Activated CD8-positive, alpha-beta T cell treated with anti-CD3 and anti-CD28 coated beads, Interleukin-2, amount 10 ng/mL, durations not matched to agents 7 days and 5 days (primary cell): ENCODE data around the gene DENND2A. TPM values are rescaled to one million over a fixed set of nuclear protein-coding genes. Genes with fewer than 3 reads are reported as not detected.
"Not testable (repeated sequence)": the region's sequence is repeated elsewhere in the genome, so short reads cannot be mapped to it uniquely, and the experiment has no call there.

Experiments
- ATAC-seq: fragments of 150-1000 bp; cut with Tn5 transposase; one replicate; pipeline ENCODE4 v1.10.0; 2021; ENCODE audit warnings: moderate library complexity
- CTCF ChIA-PET: fragments of 350-600 bp; sonication (Branson Sonifier 250); formaldehyde crosslinking; loops from one replicate; lab custom pipeline; 2021; ENCODE audit warnings: antibody characterized with exemption; lab: Charles Lee
- POLR2A ChIA-PET: fragments of 350-600 bp; sonication (Branson Sonifier 250); formaldehyde crosslinking; loops from one replicate; lab custom pipeline; 2021; ENCODE audit warnings: antibody characterized with exemption; lab: Charles Lee
- DNase-seq: peaks from one replicate; pipeline ENCODE4 v3.0.0-alpha.2; 2020
- H3K27ac Mint-ChIP-seq: one replicate; pipeline ENCODE4 v1.8.0; 2021; ENCODE audit warnings: mild to moderate bottlenecking, mixed read lengths
- H3K27me3 Mint-ChIP-seq: one replicate; pipeline ENCODE4 v1.8.0; 2021; ENCODE audit warnings: low read depth, mixed read lengths
- H3K36me3 Mint-ChIP-seq: one replicate; pipeline ENCODE4 v1.8.0; 2021; ENCODE audit warnings: low read depth, mixed read lengths
- H3K4me1 Mint-ChIP-seq: one replicate; pipeline ENCODE4 v1.8.0; 2021; ENCODE audit warnings: low read depth, mixed read lengths
- H3K4me3 Mint-ChIP-seq: one replicate; pipeline ENCODE4 v1.8.0; 2021; ENCODE audit warnings: mild to moderate bottlenecking, mixed read lengths
- H3K9me3 Mint-ChIP-seq: one replicate; pipeline ENCODE4 v1.8.0; 2022; ENCODE audit warnings: mixed read lengths; ENCODE audit not compliant: insufficient read depth
- total RNA-seq, 2 experiments: library from RNA; stranded (reverse); gene quantifications; one replicate each; pipeline ENCODE4 v1.2.3, GENCODE V29; 2021

DENND2A gene
- total RNA-seq, 2 experiments from 2014 or later: not detected

- Mint-ChIP-seq H3K36me3 (peaks cover 43% of the 10 kb centered on the region), H3K27ac (no peak overlapping the region), H3K4me1 (peaks cover 18% of the 10 kb centered on the region), H3K27me3 (no peaks in the 10 kb centered on the region), H3K4me3 (no peak overlapping the region), H3K9me3 (no peaks in the 10 kb centered on the region)
- DNase-seq (no peak), ATAC-seq (no peak)
- CTCF ChIA-PET: interaction anchor here (1.5 to 2.1 kb wide), 2 partner anchors 10 to 44 kb away, joined by 3 to 6 read pairs; no protein-coding TSS in a partner anchor
- POLR2A ChIA-PET: no interaction called here
These were observed 38.6 kb upstream of the DENND2A start for GRCh38 chr7:140679186-140679585.

- CTCF ChIA-PET: interaction anchor here (1.5 to 2.1 kb wide), 2 partner anchors 10 to 45 kb away, joined by 3 to 6 read pairs; no protein-coding TSS in a partner anchor
- no peak overlapping the region for H3K4me3 Mint-ChIP-seq
- H3K27me3 Mint-ChIP-seq: no peaks in the 10 kb centered on the region
- ATAC-seq (no peak), DNase-seq (no peak)
- H3K27ac Mint-ChIP-seq: no peak overlapping the region
- peaks cover 39% of the 10 kb centered on the region for H3K36me3 Mint-ChIP-seq
- no peaks in the 10 kb centered on the region for H3K9me3 Mint-ChIP-seq
- H3K4me1 Mint-ChIP-seq: peaks cover 23% of the 10 kb centered on the region
- POLR2A ChIA-PET: no interaction called here
These were observed 38.2 kb upstream of the DENND2A start for GRCh38 chr7:140678816-140679130.

GRCh38 chr7:140678081-140678815 lies 37.6 kb upstream of the DENND2A start:
- Mint-ChIP-seq H3K9me3 (no peaks in the 10 kb centered on the region), H3K27me3 (no peaks in the 10 kb centered on the region), H3K27ac (no peak overlapping the region), H3K4me1 (peaks cover 26% of the 10 kb centered on the region), H3K36me3 (peaks cover 39% of the 10 kb centered on the region), H3K4me3 (no peak overlapping the region)
- ChIA-PET CTCF (interaction anchor here (1.5 to 2.1 kb wide), 2 partner anchors 9 to 45 kb away, joined by 3 to 6 read pairs; no protein-coding TSS in a partner anchor), POLR2A (no interaction called here)
- no peak for DNase-seq
- no peak for ATAC-seq

GRCh38 chr7:140677496-140677895 lies 36.9 kb upstream of the DENND2A start:
- peaks cover 26% of the 10 kb centered on the region for H3K4me1 Mint-ChIP-seq
- POLR2A ChIA-PET: no interaction called here

GRCh38 chr7:140676956-140677355 lies 36.3 kb upstream of the DENND2A start:
- H3K4me1 Mint-ChIP-seq: peaks cover 32% of the 10 kb centered on the region
- POLR2A ChIA-PET, DNase-seq, ATAC-seq, H3K4me3 Mint-ChIP-seq, H3K9me3 Mint-ChIP-seq, H3K27me3 Mint-ChIP-seq, H3K27ac Mint-ChIP-seq: not testable (repeated sequence)
- CTCF ChIA-PET: interaction anchor here (0.7 to 1.5 kb wide), 2 partner anchors 9 to 50 kb away, joined by 3 to 4 read pairs; no protein-coding TSS in a partner anchor
- H3K36me3 Mint-ChIP-seq: peaks cover 35% of the 10 kb centered on the region

More at GRCh38 chr7:140677496-140677895, 36.9 kb upstream of the DENND2A start:
- Mint-ChIP-seq H3K9me3 (no peaks in the 10 kb centered on the region), H3K27me3 (no peaks in the 10 kb centered on the region), H3K4me3 (no peak overlapping the region), H3K27ac (no peak overlapping the region), H3K36me3 (peaks cover 39% of the 10 kb centered on the region)
- CTCF ChIA-PET: no interaction called here
- ATAC-seq (no peak), DNase-seq (no peak)

GRCh38 chr7:140676306-140676705 lies 35.7 kb upstream of the DENND2A start:
- ChIA-PET CTCF (interaction anchor here (0.7 to 2.9 kb wide), 3 partner anchors 10 to 338 kb away, joined by 3 to 12 read pairs (median 4); partner anchors contain the start of gene MRPS33), POLR2A (no interaction called here)
- DNase-seq (no peak), ATAC-seq (no peak)
- Mint-ChIP-seq H3K4me1 (peaks cover 37% of the 10 kb centered on the region), H3K36me3 (peaks cover 34% of the 10 kb centered on the region), H3K27me3 (no peaks in the 10 kb centered on the region), H3K9me3 (no peaks in the 10 kb centered on the region), H3K27ac (no peak overlapping the region), H3K4me3 (no peak overlapping the region)

- Mint-ChIP-seq H3K9me3 (no peaks in the 10 kb centered on the region), H3K4me1 (peaks cover 41% of the 10 kb centered on the region), H3K27me3 (no peaks in the 10 kb centered on the region), H3K4me3 (no peak overlapping the region), H3K27ac (no peak overlapping the region), H3K36me3 (peaks cover 30% of the 10 kb centered on the region)
- no peak for DNase-seq
- ChIA-PET POLR2A (interaction anchor here (1.4 to 1.5 kb wide), 2 partner anchors 19 to 20 kb away, joined by 3 to 6 read pairs; partner anchors contain the start of gene NDUFB2), CTCF (interaction anchor here (0.6 to 2.9 kb wide), 9 partner anchors 18 to 339 kb away, joined by 3 to 12 read pairs (median 4); partner anchors contain the start of gene MRPS33)
- no peak for ATAC-seq
These were observed 35.1 kb upstream of the DENND2A start for GRCh38 chr7:140675726-140676125.

- peaks cover 24% of the 10 kb centered on the region for H3K36me3 Mint-ChIP-seq
- H3K27me3 Mint-ChIP-seq: no peaks in the 10 kb centered on the region
- H3K4me1 Mint-ChIP-seq: peaks cover 42% of the 10 kb centered on the region
- peak overlapping the region; percentile 32 for H3K27ac Mint-ChIP-seq
- ATAC-seq (no peak), DNase-seq (no peak)
- POLR2A ChIA-PET: interaction anchor here (1.4 to 1.5 kb wide), 2 partner anchors 18 to 21 kb away, joined by 3 to 6 read pairs; partner anchors contain the start of gene NDUFB2
- no peaks in the 10 kb centered on the region for H3K9me3 Mint-ChIP-seq
- CTCF ChIA-PET: interaction anchor here (0.6 to 2.9 kb wide), 12 partner anchors 18 to 339 kb away, joined by 3 to 12 read pairs (median 4); partner anchors contain the start of gene MRPS33
- peak overlapping the region; percentile 23 for H3K4me3 Mint-ChIP-seq
These were observed 34.5 kb upstream of the DENND2A start for GRCh38 chr7:140674899-140675701.

GRCh38 chr7:140674356-140674800 lies 33.8 kb upstream of the DENND2A start:
- no peak for ATAC-seq
- H3K9me3 Mint-ChIP-seq: no peaks in the 10 kb centered on the region
- peaks cover 19% of the 10 kb centered on the region for H3K36me3 Mint-ChIP-seq
- ChIA-PET POLR2A (interaction anchor here (0.7 to 1.5 kb wide), 2 partner anchors 20 to 22 kb away, joined by 3 to 6 read pairs; partner anchors contain the start of gene NDUFB2), CTCF (interaction anchor here (0.7 to 2.9 kb wide), 11 partner anchors 20 to 340 kb away, joined by 3 to 12 read pairs (median 4); partner anchors contain the start of gene MRPS33)
- peak overlapping the region; percentile 87 for H3K27ac Mint-ChIP-seq
- peaks cover under 1% of the 10 kb centered on the region for H3K27me3 Mint-ChIP-seq
- peaks cover 42% of the 10 kb centered on the region for H3K4me1 Mint-ChIP-seq
- peak overlapping the region; percentile 85 for H3K4me3 Mint-ChIP-seq
- no peak for DNase-seq

- ATAC-seq (no peak), DNase-seq (no peak)
- Mint-ChIP-seq H3K9me3 (no peaks in the 10 kb centered on the region), H3K36me3 (peaks cover 15% of the 10 kb centered on the region), H3K4me3 (peak overlapping the region; percentile 85), H3K27ac (peak overlapping the region; percentile 87), H3K4me1 (peaks cover 42% of the 10 kb centered on the region), H3K27me3 (peaks cover 3% of the 10 kb centered on the region)
- ChIA-PET POLR2A (interaction anchor here (0.7 to 1.4 kb wide), 2 partner anchors 21 to 340 kb away, joined by 3 to 8 read pairs; no protein-coding TSS in a partner anchor), CTCF (interaction anchor here (1.1 to 2.9 kb wide), 9 partner anchors 21 to 341 kb away, joined by 3 to 12 read pairs (median 5); partner anchors contain the start of gene MRPS33)
These were observed 33.2 kb upstream of the DENND2A start for GRCh38 chr7:140673774-140674155.
